G401.6 (cell line): ENCODE measurements around the gene CSNK1A1L.

Source experiments
- FAIRE-seq: peaks from 2 replicates; lab custom pipeline; 2012; peaks lifted over from hg19 to GRCh38; lab: Jason Lieb, UNC

The CSNK1A1L gene

GRCh38 chr13:37105251-37105714, at the start of gene CSNK1A1L:
CSNK1A1L (minus strand) TSS chr13:37105664; CDS start chr13:37105256, 408 bp downstream.
- FAIRE-seq = no peak

- no peak for FAIRE-seq
Measured at GRCh38 chr13:37149380-37149779, 43.9 kb upstream of the CSNK1A1L start.

- FAIRE-seq = no peak
Measured at GRCh38 chr13:37148501-37148900, 43.0 kb upstream of the CSNK1A1L start.

- no peak for FAIRE-seq
Measured at GRCh38 chr13:37144661-37145060, 39.2 kb upstream of the CSNK1A1L start.

GRCh38 chr13:37143911-37144310, 38.4 kb upstream of the CSNK1A1L start:
- FAIRE-seq = no peak

- no peak for FAIRE-seq
Measured at GRCh38 chr13:37142877-37143276, 37.4 kb upstream of the CSNK1A1L start.

- FAIRE-seq = no peak
Measured at GRCh38 chr13:37141011-37141410, 35.5 kb upstream of the CSNK1A1L start.

- FAIRE-seq = no peak
Measured at GRCh38 chr13:37139356-37139755, 33.9 kb upstream of the CSNK1A1L start.

- no peak for FAIRE-seq
Measured at GRCh38 chr13:37138926-37139325, 33.5 kb upstream of the CSNK1A1L start.

- no peak for FAIRE-seq
Measured at GRCh38 chr13:37138169-37138568, 32.7 kb upstream of the CSNK1A1L start.

- no peak for FAIRE-seq
Measured at GRCh38 chr13:37136633-37137032, 31.2 kb upstream of the CSNK1A1L start.

GRCh38 chr13:37136187-37136586, 30.7 kb upstream of the CSNK1A1L start:
- no peak for FAIRE-seq

GRCh38 chr13:37134411-37135041, 29.1 kb upstream of the CSNK1A1L start:
- FAIRE-seq = no peak

- FAIRE-seq = no peak
Measured at GRCh38 chr13:37132211-37132610, 26.7 kb upstream of the CSNK1A1L start.

- no peak for FAIRE-seq
Measured at GRCh38 chr13:37131092-37131491, 25.6 kb upstream of the CSNK1A1L start.

GRCh38 chr13:37129866-37130265, 24.4 kb upstream of the CSNK1A1L start:
- no peak for FAIRE-seq

- FAIRE-seq = no peak
Measured at GRCh38 chr13:37127691-37128241, 22.3 kb upstream of the CSNK1A1L start.

- no peak for FAIRE-seq
Measured at GRCh38 chr13:37123337-37123736, 17.9 kb upstream of the CSNK1A1L start.

- FAIRE-seq = no peak
Measured at GRCh38 chr13:37118016-37118415, 12.6 kb upstream of the CSNK1A1L start.

GRCh38 chr13:37114250-37114649, 8.8 kb upstream of the CSNK1A1L start:
- no peak for FAIRE-seq

GRCh38 chr13:37113534-37113933, 8.1 kb upstream of the CSNK1A1L start:
- no peak for FAIRE-seq

GRCh38 chr13:37109051-37109678, 3.7 kb upstream of the CSNK1A1L start:
- peak; percentile 84 for FAIRE-seq

- FAIRE-seq = no peak
Measured at GRCh38 chr13:37107868-37108267, 2.4 kb upstream of the CSNK1A1L start.

- no peak for FAIRE-seq
Measured at GRCh38 chr13:37107456-37107855, 2.0 kb upstream of the CSNK1A1L start.
